Activated naive CD4-positive, alpha-beta T cell treated with anti-CD3 and anti-CD28 coated beads, Interleukin-2, amount 10 ng/mL, durations not matched to agents 7 days and 5 days (primary cell): ENCODE results near the gene PAOX.
"Not testable (repeated sequence)": the region's sequence is repeated elsewhere in the genome, so short reads cannot be mapped to it uniquely, and the experiment has no call there.

Experiments used
- CTCF ChIA-PET: fragments of 350-600 bp; sonication (Branson Sonifier 250); formaldehyde crosslinking; loops from one replicate; lab custom pipeline; 2021; ENCODE audit warnings: antibody characterized with exemption; lab: Charles Lee
- DNase-seq: peaks from one replicate; pipeline ENCODE4 v3.0.0-alpha.2; 2020
- H3K27ac Mint-ChIP-seq: one replicate; pipeline ENCODE4 v1.8.0; 2021; ENCODE audit warnings: mild to moderate bottlenecking, moderate library complexity, mixed read lengths
- H3K27me3 Mint-ChIP-seq: one replicate; pipeline ENCODE4 v1.8.0; 2021; ENCODE audit warnings: mild to moderate bottlenecking, mixed read lengths
- H3K36me3 Mint-ChIP-seq: one replicate; pipeline ENCODE4 v1.8.0; 2021; ENCODE audit warnings: mixed read lengths
- H3K4me1 Mint-ChIP-seq: one replicate; pipeline ENCODE4 v1.8.0; 2021; ENCODE audit warnings: mixed read lengths
- H3K4me3 Mint-ChIP-seq: one replicate; pipeline ENCODE4 v1.8.0; 2021; ENCODE audit warnings: mild to moderate bottlenecking, moderate library complexity, mixed read lengths
- H3K9me3 Mint-ChIP-seq: one replicate; pipeline ENCODE4 v1.8.0; 2021; ENCODE audit warnings: mixed read lengths

PAOX gene

DNA sequence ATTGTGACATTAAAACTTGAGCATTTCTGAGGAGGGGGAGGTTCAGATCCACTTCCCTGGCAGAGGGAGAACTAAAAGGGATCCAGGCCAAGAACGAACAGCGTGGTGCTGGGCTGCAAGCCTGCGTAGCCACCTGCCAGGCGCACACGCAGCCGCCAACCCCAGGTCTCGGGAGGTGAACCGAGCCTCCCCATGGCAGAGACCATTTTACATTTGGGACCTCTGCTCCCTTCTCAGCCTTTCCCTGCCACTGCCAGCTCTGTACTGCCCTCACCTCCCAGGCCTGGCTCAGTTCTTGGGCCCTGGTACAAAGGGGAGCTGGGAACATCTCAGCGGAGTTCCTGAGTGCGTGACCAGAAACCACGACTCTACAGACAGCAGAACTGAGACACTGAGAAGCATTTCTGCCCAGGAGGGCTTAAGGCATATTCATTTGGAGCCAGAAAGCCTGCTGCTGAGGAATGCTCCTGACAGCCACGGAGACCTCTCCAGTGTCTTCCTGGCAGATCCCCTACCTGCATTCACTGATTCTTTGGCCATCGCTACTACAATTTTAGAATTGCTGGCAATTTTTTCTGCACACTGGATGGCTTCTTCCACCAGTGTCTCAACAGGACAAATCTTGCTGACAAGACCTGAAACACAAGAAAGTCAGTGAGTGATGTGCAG, 13.5 kb upstream of the PAOX start:
- Mint-ChIP-seq H3K36me3 (peaks cover 19% of the 10 kb centered on the region), H3K27me3 (no peaks in the 10 kb centered on the region)
- CTCF ChIA-PET: no interaction called here

GRCh38 chr10:133366130-133366478, 13.0 kb upstream of the PAOX start:
- CTCF ChIA-PET: no interaction called here
- Mint-ChIP-seq H3K4me3 (no peak overlapping the region), H3K4me1 (no peaks in the 10 kb centered on the region)

More for the DNA sequence above, 13.5 kb upstream of the PAOX start:
- H3K4me3 Mint-ChIP-seq: no peak overlapping the region
- H3K27ac Mint-ChIP-seq: no peak overlapping the region
- no peaks in the 10 kb centered on the region for H3K4me1 Mint-ChIP-seq
- no peaks in the 10 kb centered on the region for H3K9me3 Mint-ChIP-seq
- DNase-seq: no peak

GRCh38 chr10:133366751-133367150, 12.3 kb upstream of the PAOX start:
- H3K36me3 Mint-ChIP-seq: peaks cover 19% of the 10 kb centered on the region
- H3K4me1 Mint-ChIP-seq: peaks cover 3% of the 10 kb centered on the region
- no peak for DNase-seq
- H3K27me3 Mint-ChIP-seq: no peaks in the 10 kb centered on the region
- no peak overlapping the region for H3K4me3 Mint-ChIP-seq
- no peaks in the 10 kb centered on the region for H3K9me3 Mint-ChIP-seq
- CTCF ChIA-PET: no interaction called here
- no peak overlapping the region for H3K27ac Mint-ChIP-seq

More at GRCh38 chr10:133366130-133366478, 13.0 kb upstream of the PAOX start:
- no peaks in the 10 kb centered on the region for H3K27me3 Mint-ChIP-seq
- H3K27ac Mint-ChIP-seq: no peak overlapping the region
- no peak for DNase-seq
- peaks cover 19% of the 10 kb centered on the region for H3K36me3 Mint-ChIP-seq
- H3K9me3 Mint-ChIP-seq: no peaks in the 10 kb centered on the region

GRCh38 chr10:133367461-133367860, 11.6 kb upstream of the PAOX start:
- H3K9me3 Mint-ChIP-seq, H3K4me3 Mint-ChIP-seq, H3K27ac Mint-ChIP-seq, CTCF ChIA-PET, H3K27me3 Mint-ChIP-seq, H3K4me1 Mint-ChIP-seq, DNase-seq: not testable (repeated sequence)
- H3K36me3 Mint-ChIP-seq: peaks cover 19% of the 10 kb centered on the region

DNA sequence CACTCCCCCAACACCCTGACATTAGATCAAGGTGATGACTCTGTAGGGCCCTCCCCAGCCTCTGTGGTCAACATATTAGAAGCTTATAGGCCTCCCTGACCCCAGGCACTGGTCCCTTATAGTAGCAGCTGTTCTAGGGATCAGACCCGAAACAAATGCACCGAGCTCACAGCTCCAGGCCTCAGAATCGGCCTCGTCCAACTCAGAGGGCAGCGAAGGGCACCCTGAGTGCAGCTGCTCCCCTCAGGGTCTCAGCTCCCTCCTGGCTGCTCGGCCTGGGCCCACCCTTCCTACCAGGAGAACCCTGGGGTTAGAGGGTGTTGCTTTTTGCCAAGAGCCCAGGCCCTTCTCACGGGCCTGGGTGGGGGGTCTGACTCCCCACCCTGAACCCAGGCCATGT, 10.9 kb upstream of the PAOX start:
- Mint-ChIP-seq H3K27me3 (no peaks in the 10 kb centered on the region), H3K4me3 (no peak overlapping the region), H3K9me3 (no peaks in the 10 kb centered on the region), H3K27ac (no peak overlapping the region), H3K36me3 (peaks cover 19% of the 10 kb centered on the region), H3K4me1 (peaks cover 8% of the 10 kb centered on the region)
- CTCF ChIA-PET: no interaction called here
- no peak for DNase-seq

GRCh38 chr10:133370030-133370786, 8.9 kb upstream of the PAOX start:
- Mint-ChIP-seq H3K4me1 (peaks cover 16% of the 10 kb centered on the region), H3K27ac (no peak overlapping the region), H3K27me3 (peaks cover 6% of the 10 kb centered on the region), H3K4me3 (peak overlapping the region; percentile 36), H3K36me3 (peaks cover 13% of the 10 kb centered on the region), H3K9me3 (no peaks in the 10 kb centered on the region)
- no peak for DNase-seq
- CTCF ChIA-PET: interaction anchor here (2.6 kb wide), 1 partner anchor 41 kb away, joined by 9 read pairs; no protein-coding TSS in a partner anchor

- peak overlapping the region; percentile 75 for H3K4me3 Mint-ChIP-seq
- peaks cover 24% of the 10 kb centered on the region for H3K27me3 Mint-ChIP-seq
- no peak overlapping the region for H3K27ac Mint-ChIP-seq
- CTCF ChIA-PET: no interaction called here
- peaks cover 19% of the 10 kb centered on the region for H3K4me1 Mint-ChIP-seq
- peaks cover 12% of the 10 kb centered on the region for H3K36me3 Mint-ChIP-seq
- no peak for DNase-seq
- H3K9me3 Mint-ChIP-seq: no peaks in the 10 kb centered on the region
Measured at GRCh38 chr10:133372507-133372906, 6.6 kb upstream of the PAOX start.

GRCh38 chr10:133373174-133374090, 5.6 kb upstream of the PAOX start, which contains the start of gene ECHS1:
Gene ECHS1 (minus strand): TSS chr10:133373354. CDS start chr10:133373333, 21 bp downstream.
- H3K36me3 Mint-ChIP-seq: peaks cover 7% of the 10 kb centered on the region
- peaks cover 19% of the 10 kb centered on the region for H3K4me1 Mint-ChIP-seq
- no peaks in the 10 kb centered on the region for H3K9me3 Mint-ChIP-seq
- CTCF ChIA-PET: interaction anchor here (0.6 kb wide), 1 partner anchor 44 kb away, joined by 3 read pairs; no protein-coding TSS in a partner anchor
- peak; percentile 96 for DNase-seq
- peak within 1 kb of the TSS; percentile 75 for H3K4me3 Mint-ChIP-seq
- peaks cover 28% of the 10 kb centered on the region for H3K27me3 Mint-ChIP-seq
- peak within 1 kb of the TSS; percentile 85 for H3K27ac Mint-ChIP-seq

GRCh38 chr10:133375357-133376115, 3.5 kb upstream of the PAOX start:
- peak overlapping the region; percentile 15 for H3K4me3 Mint-ChIP-seq
- no peak for DNase-seq
- no peak overlapping the region for H3K27ac Mint-ChIP-seq
- H3K4me1 Mint-ChIP-seq: peaks cover 19% of the 10 kb centered on the region
- no peaks in the 10 kb centered on the region for H3K9me3 Mint-ChIP-seq
- peaks cover 38% of the 10 kb centered on the region for H3K27me3 Mint-ChIP-seq
- peaks cover under 1% of the 10 kb centered on the region for H3K36me3 Mint-ChIP-seq
- CTCF ChIA-PET: interaction anchor here (1.0 kb wide), 1 partner anchor 12 kb away, joined by 4 read pairs; no protein-coding TSS in a partner anchor

GRCh38 chr10:133376183-133376582, 2.9 kb upstream of the PAOX start:
- not testable (repeated sequence) for H3K27ac Mint-ChIP-seq, H3K9me3 Mint-ChIP-seq, DNase-seq, H3K36me3 Mint-ChIP-seq
- Mint-ChIP-seq H3K4me1 (peaks cover 19% of the 10 kb centered on the region), H3K4me3 (peak overlapping the region; percentile 49), H3K27me3 (peaks cover 44% of the 10 kb centered on the region)
- CTCF ChIA-PET: interaction anchor here (1.0 kb wide), 1 partner anchor 11 kb away, joined by 4 read pairs; no protein-coding TSS in a partner anchor

DNA sequence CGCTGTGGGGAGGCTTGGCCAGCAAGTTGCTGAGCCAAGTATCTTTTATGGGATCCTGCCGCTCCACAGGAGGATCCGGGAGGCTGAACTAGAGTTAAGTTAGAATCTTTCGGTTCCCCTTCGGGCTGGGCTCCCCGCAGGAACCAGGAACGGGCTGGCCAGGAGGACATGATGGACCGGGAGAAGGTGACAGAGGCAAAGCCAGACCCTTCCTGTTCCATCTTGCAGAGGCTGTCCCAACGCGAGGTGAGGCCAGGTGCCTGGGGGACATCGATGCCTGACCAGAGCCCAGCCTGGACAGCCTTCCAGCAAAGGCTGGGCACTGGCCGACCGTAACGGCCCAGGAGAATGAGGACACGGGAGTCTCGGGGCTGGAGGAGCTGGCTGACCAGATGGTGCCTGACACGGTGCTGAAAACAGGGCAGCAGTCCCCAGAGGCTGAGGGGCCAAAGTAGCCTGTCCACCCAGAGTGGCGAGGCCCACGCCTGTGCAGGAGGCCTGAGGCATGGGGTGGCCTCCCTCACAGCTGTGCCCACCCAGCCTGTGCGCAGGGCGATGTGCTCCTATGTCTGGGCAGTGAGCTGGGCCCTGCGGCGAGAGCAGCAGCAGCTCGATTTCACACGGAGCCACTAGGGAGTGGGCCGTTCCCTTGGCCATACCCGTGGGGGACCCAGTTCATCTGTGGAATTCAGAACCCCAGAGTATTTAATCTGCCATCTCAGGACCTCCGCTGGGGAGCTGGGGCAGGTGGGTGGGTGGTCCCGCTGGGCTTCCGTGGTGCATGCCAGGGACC, 1.8 kb upstream of the PAOX start:
- Mint-ChIP-seq H3K27ac (no peak overlapping the region), H3K4me3 (peak overlapping the region; percentile 54), H3K9me3 (no peaks in the 10 kb centered on the region), H3K4me1 (peaks cover 12% of the 10 kb centered on the region), H3K36me3 (no peaks in the 10 kb centered on the region), H3K27me3 (peaks cover 46% of the 10 kb centered on the region)
- CTCF ChIA-PET: no interaction called here
- DNase-seq: no peak

DNA sequence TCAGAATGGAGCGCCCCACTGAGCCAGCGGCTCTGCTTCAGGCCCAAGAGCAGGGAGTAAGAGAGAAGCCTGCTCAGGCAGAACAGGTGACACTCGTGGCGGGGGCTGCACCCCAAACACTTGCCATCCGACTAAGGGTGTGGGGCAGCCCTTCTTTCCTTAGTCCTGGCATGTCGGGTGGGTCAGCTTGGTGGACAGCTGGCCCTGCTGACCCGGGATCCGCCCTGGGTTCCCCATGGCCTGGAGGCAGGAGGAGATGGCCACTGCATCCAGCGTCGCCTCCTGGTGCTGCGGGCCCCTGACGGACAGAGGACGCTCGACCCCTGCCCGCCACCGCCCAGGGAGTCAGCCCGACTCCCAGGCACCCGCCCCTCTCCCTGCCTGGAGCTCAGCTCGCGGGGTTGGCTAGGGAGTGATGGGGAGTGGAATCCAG, 1.2 kb upstream of the PAOX start:
- CTCF ChIA-PET: interaction anchor here (0.8 kb wide), 1 partner anchor 9 kb away, joined by 3 read pairs; no protein-coding TSS in a partner anchor
- no peak for DNase-seq
- no peaks in the 10 kb centered on the region for H3K9me3 Mint-ChIP-seq
- H3K27ac Mint-ChIP-seq: no peak overlapping the region
- H3K36me3 Mint-ChIP-seq: no peaks in the 10 kb centered on the region
- peaks cover 46% of the 10 kb centered on the region for H3K27me3 Mint-ChIP-seq
- H3K4me3 Mint-ChIP-seq: peak overlapping the region; percentile 78
- H3K4me1 Mint-ChIP-seq: peaks cover 11% of the 10 kb centered on the region
